DMS114 treated with DMSO at 0.1 percent for 48 hours (cell line): ENCODE measurements around the gene C5orf22.
"Not testable (repeated sequence)": the region's sequence is repeated elsewhere in the genome, so short reads cannot be mapped to it uniquely, and the experiment has no call there.

ENCODE experiments used
- DNase-seq: peaks from one replicate; lab custom pipeline; 2025; ENCODE audit not compliant: unreplicated experiment; lab: John Stamatoyannopoulos, UW

Gene C5orf22

DNA sequence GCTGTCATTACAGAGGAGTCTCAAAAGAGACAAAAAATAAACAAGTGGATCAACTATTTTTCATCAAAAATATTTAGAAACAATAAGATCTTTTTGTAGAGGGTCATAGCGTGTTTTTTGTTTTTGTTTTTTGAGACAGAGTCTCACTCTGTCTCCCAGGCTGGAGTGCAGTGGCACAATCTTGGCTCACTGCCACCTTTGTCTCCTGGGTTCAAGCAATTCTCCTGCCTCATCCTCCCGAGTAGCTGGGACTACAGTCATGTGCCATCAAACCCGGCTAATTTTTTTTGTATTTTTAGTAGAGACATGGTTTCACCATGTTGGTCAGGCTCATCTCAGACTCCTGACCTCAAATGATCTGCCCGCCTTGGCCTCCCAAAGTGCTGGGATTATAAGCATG lies 70.2 kb downstream of the C5orf22 start:
- DNase-seq, result not testable (repeated sequence)

DNA sequence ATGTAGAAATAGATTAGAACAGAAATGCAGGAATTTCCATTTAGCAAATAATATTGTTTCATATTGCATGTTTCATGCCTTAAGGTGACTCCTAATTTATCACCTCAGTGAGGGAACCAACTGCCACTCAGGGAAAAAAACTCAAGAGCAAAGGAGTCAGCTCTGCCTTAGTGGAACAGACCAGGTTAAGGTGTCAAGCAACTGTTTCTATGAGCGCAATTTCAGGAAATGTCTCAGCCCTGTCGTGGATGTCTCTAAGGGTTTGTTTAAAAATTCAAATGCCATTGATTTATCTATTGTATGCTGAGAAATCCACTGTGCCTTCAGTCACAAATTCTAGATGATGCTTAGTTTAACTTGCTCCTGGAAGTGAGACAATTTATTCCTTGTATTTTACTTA lies 72.1 kb downstream of the C5orf22 start:
- no peak for DNase-seq

DNA sequence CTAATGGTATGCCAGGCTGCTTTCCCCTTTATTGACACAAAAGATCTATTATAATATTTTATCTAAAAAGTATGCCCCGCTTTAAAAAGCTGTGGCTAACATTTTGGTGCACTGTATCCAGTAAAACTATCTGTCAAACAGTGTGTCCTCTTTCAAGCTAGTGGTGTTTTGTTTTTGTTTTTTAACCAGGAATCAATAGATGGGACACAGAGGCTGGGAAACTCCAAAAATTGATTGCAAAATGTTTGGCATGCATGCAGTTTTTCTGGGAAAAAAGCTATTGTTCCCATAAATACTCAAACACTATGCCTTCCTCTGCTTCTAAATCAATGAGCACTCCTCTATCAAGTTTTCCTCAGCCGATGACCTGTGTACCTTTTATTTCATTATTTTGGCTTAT lies 72.5 kb downstream of the C5orf22 start:
- no peak for DNase-seq
